ENCODE data around the gene ARHGDIA.
A peak's percentile ranks its signal among the peaks of the same experiment; 100 is the strongest.
"Not testable (repeated sequence)": the region's sequence is repeated elsewhere in the genome, so short reads cannot be mapped to it uniquely, and the experiment has no call there.

ARHGDIA gene

GRCh38 chr17:81843713-81844326, 27.3 kb downstream of the ARHGDIA start:
- DNase-seq (ENCODE audit: low read depth in 3 of 3) = no peak

- DNase-seq (ENCODE audit: low read depth in 3 of 3) = no peak
Observed at GRCh38 chr17:81842725-81843504, 28.2 kb downstream of the ARHGDIA start.

- no peak for DNase-seq (ENCODE audit: low read depth in 3 of 3)
Observed at GRCh38 chr17:81842378-81842724, 28.8 kb downstream of the ARHGDIA start.

- no peak for DNase-seq (ENCODE audit: low read depth in 3 of 3)
Observed at GRCh38 chr17:81841866-81842265, 29.3 kb downstream of the ARHGDIA start.

GRCh38 chr17:81840826-81841778, 30.0 kb downstream of the ARHGDIA start:
- no peak for DNase-seq (ENCODE audit: low read depth in 3 of 3)

GRCh38 chr17:81840059-81840458, 31.1 kb downstream of the ARHGDIA start:
- DNase-seq (ENCODE audit: low read depth in 3 of 3) = not testable (repeated sequence)

- DNase-seq (ENCODE audit: low read depth in 3 of 3) = no peak
Observed at GRCh38 chr17:81839301-81839700, 31.8 kb downstream of the ARHGDIA start.

- DNase-seq (ENCODE audit: low read depth in 3 of 3) = no peak
Observed at GRCh38 chr17:81838753-81839255, 32.3 kb downstream of the ARHGDIA start.

- DNase-seq (ENCODE audit: low read depth in 3 of 3) = no peak
Observed at GRCh38 chr17:81837641-81838040, 33.5 kb downstream of the ARHGDIA start.

GRCh38 chr17:81834831-81835267, 36.3 kb downstream of the ARHGDIA start, which contains the start of gene PPP1R27:
TSS of gene PPP1R27 (minus strand) at chr17:81835050. CDS start at chr17:81834953, 97 bp downstream.
- no peak for DNase-seq (ENCODE audit: low read depth in 3 of 3)

GRCh38 chr17:81833921-81834830, 37.0 kb downstream of the ARHGDIA start:
- DNase-seq (ENCODE audit: low read depth in 3 of 3) = no peak

- peak; percentile 93 to 98 (median 94) for DNase-seq (ENCODE audit: low read depth in 3 of 3)
Observed at GRCh38 chr17:81833160-81833920, 37.8 kb downstream of the ARHGDIA start, which contains the start of gene MCRIP1. TSS of gene MCRIP1 (minus strand) at chr17:81833291. CDS start at chr17:81824506, 8,785 bp downstream.

GRCh38 chr17:81832608-81833159, 38.5 kb downstream of the ARHGDIA start:
- DNase-seq (ENCODE audit: low read depth in 3 of 3) = peak; percentile 24 to 51 (median 35)

GRCh38 chr17:81831957-81832607, 39.1 kb downstream of the ARHGDIA start:
- peak; percentile 20 to 44 (median 41) for DNase-seq (ENCODE audit: low read depth in 3 of 3)

- DNase-seq (ENCODE audit: low read depth in 3 of 3) = peak in 1 of 3 donors; percentile 14
Observed at GRCh38 chr17:81831563-81831956, 39.6 kb downstream of the ARHGDIA start.

GRCh38 chr17:81829858-81830257, 41.3 kb downstream of the ARHGDIA start:
- DNase-seq (ENCODE audit: low read depth in 3 of 3) = no peak

- DNase-seq (ENCODE audit: low read depth in 3 of 3) = no peak
Observed at GRCh38 chr17:81828656-81829055, 42.5 kb downstream of the ARHGDIA start.

GRCh38 chr17:81825841-81826466, 45.2 kb downstream of the ARHGDIA start:
- no peak for DNase-seq (ENCODE audit: low read depth in 3 of 3)

- no peak for DNase-seq (ENCODE audit: low read depth in 3 of 3)
Observed at GRCh38 chr17:81824595-81824994, 46.5 kb downstream of the ARHGDIA start.

All from stimulated activated CD4-positive, alpha-beta T cell treated with anti-CD3 and anti-CD28 coated beads, TNF-alpha, amount 100 ng/mL, for 48 hours (primary cell).